H1 (cell line): ENCODE results near the gene RAB3D. TPM values are rescaled to one million over a fixed set of nuclear protein-coding genes. Genes with fewer than 3 reads are reported as not detected.

Source experiments
- ATF3 ChIP-seq: IDR thresholded peaks from 2 replicates; pipeline ENCODE4 v1.6.1; 2011; ENCODE audit warnings: low read depth, mild to moderate bottlenecking, low read length; ENCODE audit not compliant: insufficient read depth
- CHD7 ChIP-seq: fragments of 300-600 bp; sonication (generic); IDR thresholded peaks from 2 replicates; pipeline ENCODE4 v1.7.1; 2012; ENCODE audit warnings: low read length, moderate library complexity, mild to moderate bottlenecking, inconsistent platforms; ENCODE audit not compliant: insufficient replicate concordance
- EZH2 ChIP-seq: fragments of 200-600 bp; sonication (generic); IDR thresholded peaks from 2 replicates; pipeline ENCODE4 v1.7.1; 2012; ENCODE audit warnings: low read depth, mild to moderate bottlenecking, moderate library complexity, low read length, inconsistent platforms; ENCODE audit not compliant: severe bottlenecking
- PHF8 ChIP-seq: fragments of 200-600 bp; sonication (generic); conservative IDR thresholded peaks from 2 replicates; pipeline ENCODE4 v1.7.1; 2012; ENCODE audit warnings: low read depth, mild to moderate bottlenecking, inconsistent platforms, low read length, moderate library complexity
- RAD21 ChIP-seq, 2 experiments: IDR thresholded peaks in 1 of 2; conservative IDR thresholded peaks in 1 of 2; 2 replicates each; pipeline ENCODE4 v1.6.1; 2011; ENCODE audit warnings: low read depth in 2 of 2, low read length in 2 of 2, improper control_type of control experiment in 1 of 2, inconsistent platforms in 1 of 2, mild to moderate bottlenecking in 1 of 2, moderate library complexity in 1 of 2
- SIRT6 ChIP-seq: IDR thresholded peaks from one replicate; pipeline ENCODE4 v1.7.1; 2012; ENCODE audit warnings: low read length, inconsistent platforms
- polyA plus RNA-seq, 7 experiments: library from polyadenylated mRNA; depleted of rRNA in 3 of 7; stranded (reverse) in 5 of 7; unstranded in 2 of 7; fragments of >200 nt in 5 of 7; fragments of 200-250 nt in 2 of 7; gene quantifications; 1 replicate in 5 of 7; 2 replicates in 1 of 7; 4 replicates in 1 of 7; pipeline versions ENCODE4 v1.2.1 to v1.2.3, GENCODE V29; 2011 to 2013; ENCODE audit warnings: missing spikeins in 2 of 7, mixed read lengths in 2 of 7
- total RNA-seq: library from RNA; stranded (reverse); fragmentation: NEBNext Ultra II Directional; extraction: Animal tissue kit (Norgen Biotek cat#: 25700); gene quantifications from 2 replicates; pipeline ENCODE4 v1.2.1, GENCODE V29; 2021

The RAB3D gene
- total and polyA plus RNA-seq, 2 of the 8 experiments (the other 6 are each of a cell fraction or from before 2014, with no cell fraction given): 17.8 to 23.8 TPM

GRCh38 chr19:11338121-11338520 lies 1.3 kb downstream of the RAB3D start (continued):
- no peak for TF ChIP-seq CHD7
- no peak for TF ChIP-seq SIRT6
- TF ChIP-seq EZH2: no peak
- TF ChIP-seq RAD21 (IDR thresholded peaks at IDR 0.05 in 1 of 2, conservative IDR thresholded peaks at IDR 0.05 in 1 of 2; ENCODE audit: low read depth in 2 of 2, low read length in 2 of 2): no peak
- no peak for TF ChIP-seq ATF3
- TF ChIP-seq PHF8: no peak
